ENCODE data around the gene LRRC61.
"Not testable (repeated sequence)": the region's sequence is repeated elsewhere in the genome, so short reads cannot be mapped to it uniquely, and the experiment has no call there.

The LRRC61 gene

GRCh38 chr7:150385884-150386283 lies 62.7 kb downstream of the LRRC61 start:
- not testable (repeated sequence) for DNase-seq

Measured in activated CD4-positive, alpha-beta T cell treated with anti-CD3 and anti-CD28 coated beads for 1 hour (primary cell).